GM21360 (cell line): ENCODE data around the gene POTEF.
"Not testable (repeated sequence)": the region's sequence is repeated elsewhere in the genome, so short reads cannot be mapped to it uniquely, and the experiment has no call there.

Experiments
- ATAC-seq: cut with Tn5 transposase; IDR thresholded peaks from one replicate; pipeline ENCODE4 v1.9.1; 2021; ENCODE audit warnings: mild to moderate bottlenecking, moderate library complexity; ENCODE audit not compliant: unreplicated experiment

POTEF gene

GRCh38 chr2:130152816-130153595, 24.0 kb upstream of the POTEF start:
- ATAC-seq, result no peak

GRCh38 chr2:130152136-130152815, 23.3 kb upstream of the POTEF start:
- ATAC-seq, result not testable (repeated sequence)

GRCh38 chr2:130151145-130151512, 22.1 kb upstream of the POTEF start:
- not testable (repeated sequence) for ATAC-seq

- ATAC-seq, result no peak
Observed at GRCh38 chr2:130150181-130151144, 21.4 kb upstream of the POTEF start.

GRCh38 chr2:130148515-130148914, 19.5 kb upstream of the POTEF start:
- not testable (repeated sequence) for ATAC-seq

GRCh38 chr2:130145006-130145414, 16.0 kb upstream of the POTEF start, which contains the start of gene CCDC74B:
CCDC74B (minus strand) TSS chr2:130145112; CDS start chr2:130144996, 116 bp downstream.
- ATAC-seq, result peak; percentile 87

- ATAC-seq, result not testable (repeated sequence)
Observed at GRCh38 chr2:130143266-130144039, 14.4 kb upstream of the POTEF start.

GRCh38 chr2:130142396-130143265, 13.6 kb upstream of the POTEF start:
- not testable (repeated sequence) for ATAC-seq

- not testable (repeated sequence) for ATAC-seq
Observed at GRCh38 chr2:130141645-130142370, 12.8 kb upstream of the POTEF start.

GRCh38 chr2:130141002-130141401, 12.0 kb upstream of the POTEF start:
- not testable (repeated sequence) for ATAC-seq

GRCh38 chr2:130140516-130140915, 11.5 kb upstream of the POTEF start:
- ATAC-seq, result not testable (repeated sequence)

- not testable (repeated sequence) for ATAC-seq
Observed at GRCh38 chr2:130139331-130140280, 10.6 kb upstream of the POTEF start.

GRCh38 chr2:130138841-130139251, 9.8 kb upstream of the POTEF start:
- not testable (repeated sequence) for ATAC-seq

GRCh38 chr2:130138326-130138725, 9.3 kb upstream of the POTEF start:
- not testable (repeated sequence) for ATAC-seq

GRCh38 chr2:130137118-130137517, 8.1 kb upstream of the POTEF start:
- ATAC-seq, result not testable (repeated sequence)

- not testable (repeated sequence) for ATAC-seq
Observed at GRCh38 chr2:130136546-130136945, 7.5 kb upstream of the POTEF start.
